CD4-positive, alpha-beta T cell treated with Interleukin-15 for 4 hours (primary cell): Measurements from ENCODE around the gene PLEKHG4.

Experiments used
- DNase-seq: peaks from one replicate; pipeline ENCODE4 v3.0.0-alpha.2; 2020; ENCODE audit warnings: low spot score

PLEKHG4 gene

GRCh38 chr16:67279296-67280089 lies at the start of gene PLEKHG4:
Gene PLEKHG4, plus strand, starts transcription at chr16:67279532. Its CDS starts 513 bp downstream, at chr16:67280045.
- DNase-seq: peak; percentile 86

- no peak for DNase-seq
Observed at GRCh38 chr16:67229906-67230808, 49.2 kb upstream of the PLEKHG4 start.

- DNase-seq: no peak
Observed at GRCh38 chr16:67230809-67231660, 48.3 kb upstream of the PLEKHG4 start.

GRCh38 chr16:67233596-67233995 lies 45.7 kb upstream of the PLEKHG4 start:
- no peak for DNase-seq

GRCh38 chr16:67234180-67234597 lies 45.1 kb upstream of the PLEKHG4 start:
- DNase-seq: no peak

GRCh38 chr16:67235816-67236562 lies 43.3 kb upstream of the PLEKHG4 start:
- DNase-seq: peak; percentile 70

GRCh38 chr16:67236563-67237395 lies 42.6 kb upstream of the PLEKHG4 start:
- DNase-seq: peak; percentile 74

GRCh38 chr16:67237396-67238277 lies 41.7 kb upstream of the PLEKHG4 start:
- no peak for DNase-seq

- DNase-seq: no peak
Observed at GRCh38 chr16:67238278-67238575, 41.1 kb upstream of the PLEKHG4 start.

- no peak for DNase-seq
Observed at GRCh38 chr16:67238806-67239470, 40.4 kb upstream of the PLEKHG4 start.

- no peak for DNase-seq
Observed at GRCh38 chr16:67240506-67240905, 38.8 kb upstream of the PLEKHG4 start.

- no peak for DNase-seq
Observed at GRCh38 chr16:67241008-67241900, 38.1 kb upstream of the PLEKHG4 start.

GRCh38 chr16:67242138-67242730 lies 37.1 kb upstream of the PLEKHG4 start:
- DNase-seq: no peak

- DNase-seq: no peak
Observed at GRCh38 chr16:67243481-67243880, 35.9 kb upstream of the PLEKHG4 start.

GRCh38 chr16:67244387-67245185 lies 34.7 kb upstream of the PLEKHG4 start:
- DNase-seq: peak; percentile 90

- no peak for DNase-seq
Observed at GRCh38 chr16:67245186-67245585, 34.1 kb upstream of the PLEKHG4 start.

GRCh38 chr16:67245674-67246080 lies 33.7 kb upstream of the PLEKHG4 start:
- DNase-seq: no peak
